GM21576 (cell line): Measurements from ENCODE around the gene CTPS1.

Experiments used
- ATAC-seq: cut with Tn5 transposase; IDR thresholded peaks from one replicate; pipeline ENCODE4 v1.9.1; 2021; ENCODE audit warnings: mild to moderate bottlenecking, moderate library complexity; ENCODE audit not compliant: unreplicated experiment

CTPS1 gene

GRCh38 chr1:40979241-40980067 is at the start of gene CTPS1:
TSS of gene CTPS1 (plus strand) at chr1:40979696. CDS start at chr1:40983291, 3,595 bp downstream.
- peak; percentile 86 for ATAC-seq

- ATAC-seq, result no peak
These were observed 49.1 kb upstream of the CTPS1 start for GRCh38 chr1:40930174-40930964.

- no peak for ATAC-seq
These were observed 47.9 kb upstream of the CTPS1 start for GRCh38 chr1:40931601-40932000.

- no peak for ATAC-seq
These were observed 47.5 kb upstream of the CTPS1 start for GRCh38 chr1:40932006-40932405.

- ATAC-seq, result no peak
These were observed 42.6 kb upstream of the CTPS1 start for GRCh38 chr1:40936931-40937339.

GRCh38 chr1:40938393-40938792 is 41.1 kb upstream of the CTPS1 start:
- ATAC-seq, result no peak

GRCh38 chr1:40939320-40940059 is 40.0 kb upstream of the CTPS1 start:
- ATAC-seq, result no peak

GRCh38 chr1:40944326-40944725 is 35.2 kb upstream of the CTPS1 start:
- ATAC-seq, result no peak

- no peak for ATAC-seq
These were observed 34.6 kb upstream of the CTPS1 start for GRCh38 chr1:40944841-40945430.

- no peak for ATAC-seq
These were observed 34.0 kb upstream of the CTPS1 start for GRCh38 chr1:40945491-40945973.

GRCh38 chr1:40948741-40949443 is 30.6 kb upstream of the CTPS1 start:
- ATAC-seq, result no peak

- ATAC-seq, result no peak
These were observed 29.9 kb upstream of the CTPS1 start for GRCh38 chr1:40949563-40949962.

- ATAC-seq, result no peak
These were observed 27.4 kb upstream of the CTPS1 start for GRCh38 chr1:40951943-40952743.

GRCh38 chr1:40952744-40953315 is 26.7 kb upstream of the CTPS1 start:
- no peak for ATAC-seq

GRCh38 chr1:40954626-40955025 is 24.9 kb upstream of the CTPS1 start:
- ATAC-seq, result no peak

- ATAC-seq, result no peak
These were observed 24.2 kb upstream of the CTPS1 start for GRCh38 chr1:40955266-40955665.

- ATAC-seq, result no peak
These were observed 23.1 kb upstream of the CTPS1 start for GRCh38 chr1:40956407-40956806.

- ATAC-seq, result no peak
These were observed 21.3 kb upstream of the CTPS1 start for GRCh38 chr1:40958210-40958609.

GRCh38 chr1:40965531-40965930 is 14.0 kb upstream of the CTPS1 start:
- no peak for ATAC-seq
